ENCODE measurements around the gene LDLRAD4.
A peak's percentile ranks its signal among the peaks of the same experiment; 100 is the strongest.

Gene LDLRAD4

DNA sequence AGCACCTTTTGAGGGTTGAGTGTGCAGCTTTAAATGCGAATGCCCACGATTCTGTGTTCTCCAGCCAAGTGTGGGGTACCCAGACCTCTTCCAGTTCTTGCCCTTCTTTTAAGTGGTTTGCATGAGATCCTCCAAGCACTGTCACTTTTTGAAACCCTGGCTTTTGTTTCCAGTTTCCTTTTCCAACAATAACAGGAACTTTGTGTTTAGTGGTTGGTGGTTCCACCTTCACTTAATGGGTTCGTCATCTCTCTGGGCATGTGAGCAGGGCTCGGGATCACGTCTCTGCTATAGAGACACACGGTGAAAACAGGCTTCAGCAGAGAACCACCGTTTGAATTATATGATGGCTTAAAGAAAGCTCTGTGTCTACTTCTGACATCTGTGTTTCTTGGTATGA lies 197.6 kb downstream of the LDLRAD4 start:
- peak; percentile 44 for DNase-seq

DNA sequence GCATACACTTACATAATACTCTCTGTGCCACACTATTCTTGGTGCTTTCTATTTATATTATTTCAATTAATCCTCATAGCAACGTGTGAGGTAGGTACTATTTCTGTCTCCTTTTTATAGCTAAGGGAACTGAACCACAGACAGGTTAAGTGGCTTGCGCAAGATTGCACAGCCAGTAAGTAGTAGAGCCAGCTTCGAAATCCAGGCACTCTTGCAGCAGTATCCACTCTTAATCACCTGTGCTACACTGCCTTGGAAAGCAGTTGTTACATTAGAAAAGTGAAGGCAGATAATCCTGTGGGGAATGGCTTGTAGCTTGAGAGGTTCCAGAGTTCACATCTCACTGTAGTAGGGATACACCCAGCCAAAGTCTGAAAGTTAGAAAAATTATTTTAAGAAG lies 198.3 kb downstream of the LDLRAD4 start:
- no peak for DNase-seq

DNA sequence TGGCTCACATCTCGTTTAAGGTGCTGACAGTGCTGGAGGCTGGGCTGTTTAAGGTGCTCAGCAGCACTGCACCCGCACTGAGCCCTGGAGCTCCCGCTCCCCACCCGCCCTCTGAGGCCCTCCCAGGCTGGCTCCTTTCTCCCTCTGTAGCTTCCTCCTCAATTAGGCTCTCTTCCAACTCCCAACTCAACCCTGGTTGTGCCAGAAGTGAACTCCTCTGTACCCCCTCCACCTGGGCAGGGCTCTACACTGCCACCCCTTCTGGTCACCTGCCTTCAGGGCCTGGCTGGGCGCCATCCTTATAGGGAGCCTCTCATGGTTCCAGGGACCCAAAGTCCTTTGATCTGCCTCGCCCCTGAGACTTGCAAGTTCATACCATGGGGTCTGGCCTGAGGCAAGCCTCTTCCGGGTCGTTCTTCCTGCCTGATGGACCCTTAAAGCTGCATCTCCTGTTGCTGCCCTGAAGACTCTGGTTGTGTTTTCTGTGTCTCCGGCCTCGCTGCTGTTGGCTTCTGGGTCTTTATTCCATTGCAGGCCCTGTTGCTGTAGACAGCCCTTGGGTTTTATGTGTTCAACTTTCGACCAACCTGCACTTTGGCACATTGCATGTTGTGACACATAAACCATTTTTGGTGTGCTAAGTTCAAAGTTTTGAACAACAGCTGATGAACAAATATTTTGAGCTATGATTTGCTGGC lies 199.6 kb downstream of the LDLRAD4 start:
- no peak for DNase-seq

DNA sequence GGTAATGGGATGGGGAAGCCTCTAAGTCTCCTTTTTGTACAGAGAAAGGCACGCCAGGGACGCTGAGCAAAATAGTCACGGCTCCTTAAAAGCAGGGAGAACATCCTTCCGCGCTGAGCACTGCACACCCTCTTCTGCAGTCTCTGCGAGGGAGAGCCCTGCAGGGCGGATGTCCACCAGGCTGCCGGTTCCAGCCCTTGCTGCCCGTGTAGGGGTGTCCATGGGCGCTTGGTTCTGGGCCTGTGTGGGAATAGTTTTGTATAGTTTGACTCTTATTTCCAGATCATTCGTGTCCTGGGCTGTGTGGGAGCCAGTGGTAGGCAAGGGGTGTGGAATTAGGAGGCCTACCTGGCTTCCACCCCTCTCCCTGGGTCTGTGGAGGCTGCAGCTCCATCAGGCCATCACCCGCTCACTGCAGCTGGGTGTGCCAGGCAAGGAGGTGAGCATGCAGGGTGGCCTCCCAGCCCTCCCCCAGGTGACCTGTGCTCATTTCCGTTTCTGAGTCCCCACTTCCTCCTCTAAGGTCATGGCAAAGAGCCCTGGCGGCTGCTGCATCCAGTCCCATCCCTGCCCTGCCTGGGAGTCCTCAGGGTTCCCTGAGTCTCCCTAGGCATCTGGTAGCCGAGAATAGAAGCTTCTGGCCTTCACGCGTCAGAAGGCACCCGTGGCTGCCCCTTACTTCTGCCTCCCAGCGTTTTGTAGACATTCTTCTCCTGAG lies 202.6 kb downstream of the LDLRAD4 start:
- DNase-seq = no peak

DNA sequence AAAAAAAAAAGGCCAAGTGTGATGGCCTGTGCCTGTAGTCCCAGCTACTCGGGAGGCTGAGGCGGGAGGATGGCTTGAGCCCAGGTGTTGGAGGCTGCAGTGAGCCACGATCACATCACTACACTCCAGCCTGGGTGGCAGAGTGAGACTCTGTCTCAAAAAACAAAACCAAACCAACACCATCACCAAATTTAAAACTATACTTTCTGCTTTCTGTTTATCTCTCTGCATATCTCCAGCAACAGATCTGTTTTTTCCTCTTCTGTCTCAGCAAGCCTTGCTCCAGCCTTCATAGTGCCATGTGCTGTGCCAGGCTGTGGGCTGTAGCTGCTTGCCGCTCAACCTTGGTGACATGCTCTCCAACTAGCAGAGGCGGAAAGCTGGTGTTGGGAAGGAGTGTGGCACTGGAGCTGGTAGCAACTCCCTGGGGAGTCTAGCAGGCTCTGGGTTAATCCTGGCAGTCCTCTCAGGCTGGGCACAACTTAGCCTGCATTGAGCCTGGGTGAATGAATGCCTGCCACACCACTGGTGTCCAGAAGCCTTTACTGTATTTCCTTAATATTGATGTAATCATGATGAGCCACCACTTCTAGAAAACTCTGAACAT lies 204.1 kb downstream of the LDLRAD4 start:
- no peak for DNase-seq

DNA sequence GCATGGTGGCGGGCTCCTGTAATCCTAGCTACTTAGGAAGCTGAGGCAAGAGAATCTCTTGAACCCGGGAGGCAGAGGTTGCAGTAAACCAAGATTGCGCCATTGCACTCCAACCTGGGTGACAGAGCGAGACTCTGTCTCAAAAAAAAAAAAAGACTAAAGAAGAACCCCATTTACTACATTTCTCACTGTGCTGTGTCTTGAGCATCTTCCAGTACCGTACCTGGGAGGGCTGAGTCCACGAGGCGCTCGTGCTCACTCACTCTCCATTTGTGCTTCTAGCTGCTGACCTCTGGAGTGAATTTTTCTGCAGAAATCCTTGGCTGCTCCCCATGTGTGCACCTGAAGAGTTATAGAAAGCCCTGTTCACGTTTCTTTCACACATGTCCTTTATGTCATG lies 204.8 kb downstream of the LDLRAD4 start:
- no peak for DNase-seq

DNA sequence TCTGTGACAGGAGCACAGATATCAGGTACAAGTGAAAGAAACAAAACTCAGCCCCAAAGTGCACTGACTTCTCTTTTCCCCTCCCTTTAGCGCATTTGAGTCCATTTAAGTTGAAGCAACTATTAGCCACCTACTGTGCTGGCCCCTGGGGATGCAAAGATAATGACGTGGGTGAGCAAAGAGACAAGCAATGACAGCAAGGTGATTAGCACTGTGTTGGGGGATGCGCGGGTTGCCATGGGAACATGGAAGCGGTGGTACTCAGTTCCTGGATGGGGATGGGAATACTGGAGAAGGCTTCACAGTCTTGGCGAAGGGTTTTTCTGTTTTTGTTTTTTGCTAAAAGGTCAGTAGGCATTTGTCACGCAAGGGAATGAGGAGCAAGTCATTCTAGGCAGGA lies 205.8 kb downstream of the LDLRAD4 start:
- no peak for DNase-seq

DNA sequence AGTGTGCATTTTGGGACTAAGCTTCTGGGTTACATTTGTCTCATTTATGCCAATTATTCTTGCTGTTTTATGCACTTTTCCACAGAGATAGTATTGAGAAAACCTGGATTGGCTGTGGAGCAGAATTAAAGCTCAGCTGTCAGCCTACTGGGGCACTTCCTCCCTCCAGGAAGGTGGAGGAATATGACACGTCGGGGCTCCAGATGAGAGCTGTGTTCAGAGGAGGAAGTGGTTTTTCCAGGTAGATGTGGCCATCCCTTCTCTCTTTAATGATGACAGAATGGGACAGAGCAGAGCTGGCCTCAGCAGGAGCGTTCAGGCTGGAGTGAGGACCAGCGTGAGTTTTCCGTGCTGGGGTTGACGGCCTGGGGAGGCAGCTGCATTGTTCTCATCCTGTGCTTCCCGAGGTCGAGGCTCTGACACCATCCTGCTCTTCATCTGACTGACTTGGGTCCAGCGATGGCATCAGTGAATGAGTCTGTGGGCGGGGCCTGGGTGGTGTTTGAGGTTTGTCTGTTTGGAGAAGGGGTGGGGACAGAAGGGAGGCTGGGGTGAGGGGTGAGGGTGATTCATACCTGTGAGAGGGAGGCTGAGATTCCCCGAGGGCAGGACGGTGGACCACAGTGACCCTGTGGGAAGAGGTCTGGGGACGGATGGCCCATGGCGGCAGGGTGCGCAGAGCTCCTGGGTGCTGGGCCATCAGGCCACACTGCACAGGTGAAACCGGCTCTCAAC lies 207.0 kb downstream of the LDLRAD4 start:
- DNase-seq = no peak

DNA sequence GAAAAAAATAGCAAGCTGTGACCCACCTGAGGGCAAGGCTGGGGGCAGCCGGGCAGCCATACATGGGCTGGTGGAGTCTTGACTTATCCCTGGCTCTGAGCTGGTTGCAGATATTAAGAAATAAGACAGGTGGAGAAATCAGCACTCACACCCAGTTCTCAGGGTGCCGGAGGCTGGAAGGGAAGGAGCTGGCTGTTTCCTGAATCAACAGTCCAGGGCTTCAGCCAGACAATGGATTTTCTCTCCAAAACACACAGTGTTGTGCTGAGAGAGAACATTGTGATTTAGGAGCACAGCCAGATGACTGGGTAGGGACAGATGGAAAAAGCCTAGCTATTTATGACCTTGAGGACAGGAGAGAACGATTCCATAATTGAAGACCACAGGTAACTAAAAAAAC lies 208.8 kb downstream of the LDLRAD4 start:
- DNase-seq = no peak

DNA sequence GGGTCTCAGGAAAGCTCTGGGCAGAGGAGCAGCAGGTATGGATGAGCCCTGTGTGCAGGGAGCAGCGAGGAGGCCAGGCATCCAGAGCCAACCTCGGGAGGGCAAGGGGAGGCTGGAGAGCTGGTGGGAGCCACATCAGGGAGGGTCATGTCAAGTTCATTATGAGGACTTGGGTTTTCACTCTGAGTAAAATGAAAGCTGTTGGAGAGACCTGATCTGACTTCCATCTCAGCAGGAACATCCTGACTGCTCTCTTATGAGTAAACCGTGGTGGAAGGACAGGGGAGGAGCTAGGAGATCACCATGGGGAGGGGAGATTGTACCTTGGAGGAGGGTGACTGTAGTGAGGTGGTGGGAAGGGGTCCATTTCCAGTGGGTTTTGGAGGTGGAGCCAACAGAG lies 209.8 kb downstream of the LDLRAD4 start:
- no peak for DNase-seq

DNA sequence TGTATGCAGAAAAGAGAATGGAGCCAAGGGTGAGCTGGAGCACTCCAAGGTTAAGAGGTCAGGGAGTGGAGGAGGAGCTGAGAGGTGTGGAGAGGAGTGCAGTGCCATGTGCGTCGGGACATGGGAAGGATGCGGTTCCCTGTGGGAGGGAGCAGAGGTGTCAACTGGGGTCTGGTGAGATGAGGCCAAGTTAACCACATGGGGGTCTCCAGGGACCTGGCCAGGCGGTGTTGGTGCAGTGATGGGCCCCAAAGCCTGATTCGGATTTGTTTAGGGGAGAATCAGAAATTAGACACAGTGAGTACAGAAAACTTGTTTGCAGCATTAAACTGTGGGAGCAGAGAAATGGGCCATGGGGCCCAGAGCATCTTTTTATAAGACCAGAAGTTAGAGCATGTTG lies 210.5 kb downstream of the LDLRAD4 start:
- DNase-seq = no peak

DNA sequence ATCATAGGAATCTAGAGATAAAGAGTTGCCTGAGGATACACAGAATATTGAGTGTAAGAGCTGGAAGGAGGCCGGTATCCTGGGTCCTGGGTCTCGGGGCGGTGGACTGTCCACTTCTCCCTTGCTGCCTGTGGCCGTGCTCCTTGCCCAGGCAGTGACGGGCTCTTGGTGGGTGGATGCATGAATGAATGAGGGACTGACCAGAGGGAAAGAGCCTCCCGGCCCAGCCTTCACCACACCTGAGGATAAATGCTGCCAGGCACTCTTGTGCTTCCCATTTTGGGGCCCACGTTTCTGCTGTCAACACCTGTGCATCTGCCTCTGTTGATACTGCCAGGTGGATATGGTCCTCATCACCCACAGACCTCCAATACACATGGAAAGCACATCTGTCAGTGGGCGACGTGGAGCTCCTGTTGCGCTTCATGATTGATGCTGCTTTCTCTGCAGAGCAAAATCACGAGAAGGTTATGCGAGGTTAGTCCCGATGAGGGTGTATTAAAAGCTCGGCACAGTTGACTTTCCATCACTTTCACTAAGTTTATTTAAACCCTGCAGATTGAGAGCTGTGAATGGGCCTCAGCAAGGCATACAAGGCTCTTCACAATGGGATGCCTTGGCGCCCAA lies 211.4 kb downstream of the LDLRAD4 start:
- DNase-seq = no peak

DNA sequence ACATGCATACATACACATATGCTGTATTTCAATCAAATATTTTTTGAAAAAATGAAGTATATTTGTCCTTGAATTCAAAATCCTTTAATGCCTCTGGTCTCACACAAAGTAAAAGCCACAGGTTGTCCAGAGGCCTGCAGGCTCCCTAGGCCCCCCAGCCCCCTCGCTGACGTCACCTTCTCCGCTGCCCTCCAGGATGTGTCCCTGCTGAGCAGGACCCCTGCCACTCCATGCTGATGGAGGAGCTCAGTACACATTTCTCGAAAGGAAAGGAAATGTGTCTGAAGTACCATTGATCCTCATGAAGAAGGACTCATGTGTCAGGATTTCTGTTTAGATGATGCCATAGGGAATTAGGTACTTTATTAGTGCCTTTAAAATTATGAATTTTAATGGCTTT lies 212.1 kb downstream of the LDLRAD4 start:
- no peak for DNase-seq

DNA sequence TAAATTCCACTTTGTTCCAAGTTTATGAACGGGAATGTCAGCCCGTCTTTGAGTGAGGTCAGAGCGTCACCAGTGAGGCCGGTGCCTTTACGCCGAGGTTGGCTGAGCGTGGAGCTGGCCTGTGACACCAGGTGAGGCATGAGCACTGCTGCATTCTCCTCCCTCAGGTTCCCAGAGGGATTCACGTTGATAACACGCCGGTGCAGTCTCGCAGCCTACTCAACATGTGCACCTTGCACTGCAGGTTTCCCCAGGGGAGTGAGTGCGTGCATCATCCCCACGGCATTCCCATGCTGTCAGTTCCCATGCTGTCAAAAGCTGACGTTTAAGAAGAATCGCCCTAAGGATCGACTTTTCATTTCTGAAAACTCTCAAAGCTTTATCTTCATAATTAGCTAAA lies 213.3 kb downstream of the LDLRAD4 start:
- DNase-seq = no peak

DNA sequence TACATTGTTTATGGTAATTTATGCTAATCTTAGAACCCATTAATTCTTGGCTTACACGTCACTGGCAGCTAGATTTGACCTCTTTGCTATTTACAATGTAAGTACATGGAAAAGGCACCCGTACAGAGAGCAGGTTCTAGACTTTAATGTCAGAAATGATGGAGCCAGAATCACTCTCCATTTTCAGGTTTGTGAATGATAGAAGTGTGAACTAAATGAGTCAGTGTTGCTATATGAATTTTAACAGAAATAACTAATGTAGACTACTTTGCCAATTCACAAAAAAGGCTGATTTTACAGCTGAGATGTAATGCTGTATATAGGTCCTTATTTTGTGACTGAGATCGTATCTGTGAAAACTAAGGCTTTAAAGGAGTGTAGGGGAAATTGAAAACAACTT lies 214.6 kb downstream of the LDLRAD4 start:
- no peak for DNase-seq

DNA sequence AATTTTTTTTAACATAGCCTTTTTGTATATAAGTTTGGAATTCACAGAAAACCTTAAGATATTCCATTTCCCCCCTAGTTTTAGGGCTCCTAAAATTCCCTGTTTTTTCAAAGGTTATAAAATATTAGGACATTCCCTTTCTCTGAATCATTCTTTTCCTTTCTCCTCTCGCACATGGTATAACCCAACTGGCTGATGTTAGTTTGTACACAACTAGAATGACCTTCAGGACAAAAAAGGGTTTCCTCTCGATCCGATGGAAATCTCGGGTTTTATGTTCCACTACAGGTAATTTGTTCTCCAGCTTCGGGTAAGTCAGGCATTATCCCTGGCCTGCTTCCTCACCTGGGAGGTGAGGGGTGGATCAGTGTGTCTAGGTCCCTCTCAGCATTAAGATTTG lies 215.1 kb downstream of the LDLRAD4 start:
- no peak for DNase-seq

DNA sequence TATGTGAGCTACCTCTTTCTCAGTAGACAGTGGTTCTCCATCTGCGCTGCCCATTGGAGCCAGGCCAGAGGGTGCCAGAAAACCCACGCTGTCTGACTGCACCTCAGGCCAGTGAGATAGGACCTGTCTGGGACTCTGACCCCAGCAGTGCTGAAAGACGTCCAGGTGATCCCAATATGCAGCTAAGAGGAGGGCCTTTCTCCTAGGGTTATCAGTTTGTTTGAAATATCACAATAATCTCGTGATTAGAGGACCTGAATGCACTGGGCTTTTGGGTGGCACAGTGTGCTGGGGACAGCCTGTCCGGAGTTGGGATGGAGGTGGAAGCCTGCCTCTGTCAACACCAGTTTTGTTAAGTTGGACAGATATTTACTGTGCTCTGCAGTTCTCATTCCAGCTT lies 216.3 kb downstream of the LDLRAD4 start:
- DNase-seq = no peak

DNA sequence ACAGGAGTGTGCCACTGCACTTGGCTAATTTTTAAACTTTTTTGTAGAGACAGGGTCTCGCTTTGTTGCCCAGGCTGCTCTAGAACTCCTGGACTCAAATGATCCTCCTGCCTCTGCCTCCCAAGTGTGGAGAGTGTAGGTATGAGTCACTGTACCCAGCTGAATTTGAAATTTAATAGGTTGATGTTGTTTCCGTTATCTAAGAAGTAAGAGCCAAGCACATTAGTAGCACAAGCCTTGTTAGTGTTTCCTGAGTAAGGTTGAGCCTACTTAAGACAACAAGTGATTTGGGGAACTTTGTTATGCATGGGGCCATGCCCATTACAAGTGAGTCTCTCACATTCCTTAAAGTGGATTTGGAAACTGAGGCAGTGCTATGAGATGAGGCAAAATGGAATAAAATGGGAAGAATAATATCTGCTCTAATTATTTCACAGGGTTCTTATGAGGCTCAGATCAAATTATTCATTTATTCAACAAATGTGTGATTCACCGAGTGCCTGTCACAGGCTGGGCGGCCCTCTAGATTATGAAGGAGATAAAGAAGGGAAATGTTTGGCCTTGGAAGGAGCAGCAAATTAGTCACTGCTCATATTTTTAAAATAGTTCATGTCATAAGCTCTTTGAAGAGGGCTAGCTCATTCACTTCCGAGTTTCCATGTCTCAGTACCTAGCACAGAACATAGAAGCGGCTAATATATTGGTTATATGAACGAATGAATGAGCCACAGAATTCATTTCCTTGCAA lies 217.2 kb downstream of the LDLRAD4 start:
- DNase-seq = no peak

DNA sequence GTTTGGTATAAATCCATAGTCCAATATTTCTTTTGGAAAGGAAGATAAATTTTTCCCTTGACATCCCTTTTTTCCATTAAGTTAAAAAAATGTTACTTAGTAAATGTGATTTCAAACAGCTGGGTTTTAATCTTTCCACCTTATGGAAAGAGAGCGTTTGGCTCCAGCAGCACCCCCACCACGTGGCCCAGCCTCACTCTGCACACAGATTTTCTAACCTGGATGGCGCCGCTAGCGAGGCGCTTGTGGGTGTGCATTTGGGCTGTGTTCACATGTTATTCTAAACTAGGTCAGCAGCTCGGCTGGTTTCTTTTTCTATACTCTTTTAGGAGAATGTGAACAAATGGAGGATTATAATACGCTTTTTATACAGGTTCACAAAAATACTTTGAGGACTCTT lies 218.0 kb downstream of the LDLRAD4 start:
- no peak for DNase-seq

DNA sequence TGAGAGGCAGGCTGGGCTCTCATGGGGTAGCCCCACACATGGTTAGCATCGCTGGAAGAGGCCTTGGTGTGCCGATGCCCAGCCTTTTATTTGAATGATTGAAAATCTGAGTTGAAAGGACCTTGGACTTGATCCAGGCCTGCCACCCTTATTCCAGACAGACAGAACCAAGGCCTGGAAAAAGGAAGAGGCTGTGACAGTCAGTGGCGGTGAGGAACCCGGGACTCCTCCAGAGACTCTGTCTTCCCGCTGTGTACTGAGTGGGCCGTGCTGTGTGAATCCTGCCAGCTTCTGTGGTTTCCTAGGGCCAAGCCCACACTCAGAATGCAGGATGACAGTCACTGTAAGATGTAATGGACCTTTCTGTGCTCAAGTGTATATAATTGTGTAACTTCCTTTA lies 218.5 kb downstream of the LDLRAD4 start:
- DNase-seq = peak; percentile 40

DNA sequence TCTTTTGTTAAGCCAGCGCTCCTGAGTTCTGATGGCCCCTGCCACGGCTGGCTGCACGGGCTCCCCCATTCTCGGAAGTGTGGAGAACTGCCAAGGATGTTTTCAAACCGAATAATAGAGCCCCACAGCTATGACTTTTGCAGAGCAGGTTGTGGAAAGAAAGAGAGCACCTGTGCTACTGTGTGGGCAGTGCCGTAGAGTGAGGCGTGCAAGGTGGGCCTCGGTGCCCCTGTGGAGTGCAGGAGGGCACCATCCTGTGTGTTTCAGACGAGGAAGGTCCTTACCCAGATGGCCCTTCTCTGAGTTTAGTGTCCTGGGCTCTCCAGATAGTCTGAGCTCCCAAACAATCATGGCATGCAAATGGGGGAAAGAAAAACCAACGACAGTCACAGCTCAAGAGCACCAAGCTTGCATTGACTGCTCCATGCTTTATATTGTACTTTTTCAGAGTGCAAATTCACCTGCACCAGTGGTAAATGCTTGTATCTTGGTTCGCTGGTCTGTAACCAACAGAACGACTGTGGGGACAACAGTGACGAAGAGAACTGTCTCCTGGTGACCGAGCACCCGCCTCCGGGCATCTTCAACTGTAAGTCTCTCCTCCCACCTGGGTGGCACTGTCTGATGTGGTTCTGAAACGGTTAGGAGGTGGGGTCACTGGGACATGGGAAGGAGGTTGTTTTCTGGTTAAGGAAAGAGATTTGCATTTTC lies 219.4 kb downstream of the LDLRAD4 start:
- DNase-seq = no peak

DNA sequence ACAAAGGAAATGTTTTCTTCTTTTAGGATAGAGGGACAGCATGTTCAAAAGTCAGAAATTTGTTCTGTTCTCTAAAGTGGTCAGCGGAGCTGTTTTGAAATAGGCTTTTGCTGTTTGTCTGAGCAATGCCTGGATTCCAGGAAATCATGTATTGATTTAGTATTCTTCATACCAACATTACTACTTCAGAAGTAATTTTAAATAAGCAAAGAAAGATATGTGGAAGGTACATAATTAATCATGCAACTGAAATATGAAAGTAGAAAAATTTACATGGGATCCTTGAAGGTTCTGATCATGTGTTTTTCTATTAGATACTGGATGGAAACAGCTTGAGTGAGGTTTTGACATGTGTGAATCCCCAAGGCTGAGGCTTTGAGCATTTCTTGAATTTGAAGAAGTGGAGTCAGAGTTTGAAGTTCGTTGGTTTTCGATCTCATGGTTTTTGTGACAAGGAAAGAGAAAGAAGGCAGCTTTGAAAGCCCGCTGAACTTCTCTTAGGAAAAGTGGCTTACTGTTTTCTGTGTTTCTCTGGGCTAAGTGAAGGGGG lies 220.0 kb downstream of the LDLRAD4 start:
- DNase-seq = no peak

All from GDM1 (cell line).